ENCODE data around the gene PHACTR1. TPM values are rescaled to one million over a fixed set of nuclear protein-coding genes. Genes with fewer than 3 reads are reported as not detected.

Gene PHACTR1
- total RNA-seq, 1 donor from 2014 or later: 0.49 TPM

DNA sequence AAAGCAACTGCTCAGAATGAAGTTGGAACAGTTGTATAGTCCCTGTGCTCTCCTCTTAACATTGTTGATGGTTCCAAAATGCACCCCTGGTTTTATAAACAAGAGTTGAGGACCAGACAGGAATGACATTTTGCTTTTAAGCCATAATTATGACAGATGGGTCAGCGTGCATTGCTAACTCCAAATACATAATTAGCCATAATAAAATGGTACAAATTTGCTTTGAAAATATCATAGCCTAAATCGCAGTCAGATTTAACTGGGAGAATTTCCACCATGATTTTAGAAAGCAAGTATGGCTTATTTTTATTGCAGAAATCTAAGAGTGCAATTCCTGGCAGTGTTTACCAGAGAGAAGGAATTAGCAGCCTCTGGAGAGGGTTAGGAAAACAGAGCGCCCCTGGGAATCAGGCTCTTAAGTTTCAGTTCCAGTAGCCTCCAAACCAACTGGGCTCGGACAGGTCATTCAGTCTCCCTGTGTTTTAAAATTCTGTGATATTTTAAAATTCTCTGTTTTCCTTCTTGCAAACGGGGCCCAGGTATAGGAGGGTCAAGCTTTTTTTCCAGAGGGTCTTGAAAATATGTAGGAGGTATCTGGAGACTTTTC lies 309.4 kb downstream of the PHACTR1 start:
- H3K27me3 ChIP-seq: no peaks in the 10 kb centered on the region
- no peak overlapping the region for H3K4me3 ChIP-seq
- H3K27ac ChIP-seq: no peak overlapping the region
- intact Hi-C loops (cut with DNase I): no loop called here
- no peaks in the 10 kb centered on the region for H3K36me3 ChIP-seq
- DNase-seq (ENCODE audit: extremely low spot score in 2 of 2): no peak
- no peak for TF ChIP-seq POLR2A (IDR thresholded peaks at IDR 0.05)
- TF ChIP-seq, protein P1, sequence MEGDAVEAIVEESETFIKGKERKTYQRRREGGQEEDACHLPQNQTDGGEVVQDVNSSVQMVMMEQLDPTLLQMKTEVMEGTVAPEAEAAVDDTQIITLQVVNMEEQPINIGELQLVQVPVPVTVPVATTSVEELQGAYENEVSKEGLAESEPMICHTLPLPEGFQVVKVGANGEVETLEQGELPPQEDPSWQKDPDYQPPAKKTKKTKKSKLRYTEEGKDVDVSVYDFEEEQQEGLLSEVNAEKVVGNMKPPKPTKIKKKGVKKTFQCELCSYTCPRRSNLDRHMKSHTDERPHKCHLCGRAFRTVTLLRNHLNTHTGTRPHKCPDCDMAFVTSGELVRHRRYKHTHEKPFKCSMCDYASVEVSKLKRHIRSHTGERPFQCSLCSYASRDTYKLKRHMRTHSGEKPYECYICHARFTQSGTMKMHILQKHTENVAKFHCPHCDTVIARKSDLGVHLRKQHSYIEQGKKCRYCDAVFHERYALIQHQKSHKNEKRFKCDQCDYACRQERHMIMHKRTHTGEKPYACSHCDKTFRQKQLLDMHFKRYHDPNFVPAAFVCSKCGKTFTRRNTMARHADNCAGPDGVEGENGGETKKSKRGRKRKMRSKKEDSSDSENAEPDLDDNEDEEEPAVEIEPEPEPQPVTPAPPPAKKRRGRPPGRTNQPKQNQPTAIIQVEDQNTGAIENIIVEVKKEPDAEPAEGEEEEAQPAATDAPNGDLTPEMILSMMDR (IDR thresholded peaks at IDR 0.05): no peak
- no peak for TF ChIP-seq POLR2AphosphoS5 (IDR thresholded peaks at IDR 0.05; ENCODE audit: insufficient read depth in 1 of 2, low read depth in 1 of 2)
- H3K4me1 ChIP-seq: no peaks in the 10 kb centered on the region
- no peaks in the 10 kb centered on the region for H3K9me3 ChIP-seq

DNA sequence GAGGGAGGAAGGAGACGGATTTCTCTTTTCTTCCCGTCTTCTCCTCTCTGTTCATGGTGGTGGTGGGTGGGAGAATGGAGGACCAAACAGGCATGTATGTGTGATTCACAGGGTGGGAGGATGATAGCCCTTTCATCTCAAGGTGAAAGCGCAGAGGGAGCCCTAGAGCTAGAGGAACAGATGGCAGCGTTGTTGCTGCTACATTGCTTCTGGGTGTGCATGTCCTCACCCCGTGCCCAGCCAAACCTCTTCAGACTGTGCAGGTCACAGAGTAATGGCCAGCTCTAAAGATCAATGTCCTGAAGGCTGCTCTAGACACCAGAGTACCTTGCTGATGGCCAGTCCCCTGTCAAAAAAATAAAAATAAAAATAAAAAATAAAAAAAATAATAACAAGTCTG lies 310.0 kb downstream of the PHACTR1 start:
- H3K4me3 ChIP-seq: no peak overlapping the region
- TF ChIP-seq, protein P1 (IDR thresholded peaks at IDR 0.05): no peak
- TF ChIP-seq POLR2AphosphoS5 (IDR thresholded peaks at IDR 0.05; ENCODE audit: insufficient read depth in 1 of 2, low read depth in 1 of 2): no peak
- TF ChIP-seq POLR2A (IDR thresholded peaks at IDR 0.05): no peak
- intact Hi-C loops (cut with DNase I): no loop called here

DNA sequence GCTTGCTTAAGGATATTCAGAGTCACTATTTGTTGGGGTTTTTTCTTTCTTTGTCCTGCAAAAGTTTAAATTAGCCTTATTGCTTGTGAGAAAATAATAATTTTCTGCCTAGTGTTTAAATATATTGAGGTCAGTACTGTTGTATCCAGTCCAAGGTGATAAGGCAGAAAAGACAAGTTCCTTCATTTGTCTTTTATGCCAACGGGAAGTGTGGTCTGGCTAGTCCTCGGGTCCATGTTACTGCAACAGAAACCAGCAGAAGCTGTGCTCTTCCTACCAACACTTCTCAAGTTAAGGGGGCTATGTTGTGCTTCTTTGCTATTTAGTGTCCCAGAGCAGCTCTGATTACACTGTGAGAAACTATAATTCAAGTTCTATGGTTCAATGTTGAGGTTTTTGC lies 310.6 kb downstream of the PHACTR1 start:
- H3K27me3 ChIP-seq: no peaks in the 10 kb centered on the region
- H3K4me1 ChIP-seq: no peaks in the 10 kb centered on the region
- DNase-seq (ENCODE audit: extremely low spot score in 2 of 2): no peak
- H3K9me3 ChIP-seq: no peaks in the 10 kb centered on the region
- no peaks in the 10 kb centered on the region for H3K36me3 ChIP-seq
- H3K27ac ChIP-seq: no peak overlapping the region
- H3K4me3 ChIP-seq: no peak overlapping the region
- intact Hi-C loops (cut with DNase I): no loop called here
- TF ChIP-seq POLR2AphosphoS5 (IDR thresholded peaks at IDR 0.05; ENCODE audit: insufficient read depth in 1 of 2, low read depth in 1 of 2) (no peak), POLR2A (IDR thresholded peaks at IDR 0.05) (no peak)
- TF ChIP-seq, protein P1 (IDR thresholded peaks at IDR 0.05): no peak

More for the DNA sequence above, 310.0 kb downstream of the PHACTR1 start:
- H3K27me3 ChIP-seq: no peaks in the 10 kb centered on the region
- no peaks in the 10 kb centered on the region for H3K9me3 ChIP-seq
- no peak overlapping the region for H3K27ac ChIP-seq
- DNase-seq (ENCODE audit: extremely low spot score in 2 of 2): no peak
- no peaks in the 10 kb centered on the region for H3K4me1 ChIP-seq
- H3K36me3 ChIP-seq: no peaks in the 10 kb centered on the region

DNA sequence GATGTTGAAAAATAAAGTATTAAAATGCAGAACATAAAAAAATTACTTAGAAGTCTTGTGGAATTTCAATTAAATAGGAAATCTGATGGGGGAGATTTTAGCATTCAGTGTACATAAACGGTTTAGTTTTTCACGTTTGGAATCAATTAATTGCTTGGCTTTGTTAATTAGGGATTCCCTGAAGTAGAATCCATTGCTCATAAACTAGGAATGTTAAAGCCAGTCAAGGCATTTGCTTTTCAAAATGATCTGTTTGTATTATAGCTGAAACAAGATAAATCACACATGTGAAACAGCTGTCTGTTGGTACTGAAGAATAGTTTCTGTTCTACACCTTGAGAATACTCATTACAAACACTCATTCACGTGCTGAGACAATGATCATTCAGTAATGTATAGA lies 313.8 kb downstream of the PHACTR1 start:
- Histone ChIP-seq H3K36me3 (no peaks in the 10 kb centered on the region), H3K4me3 (no peak overlapping the region), H3K9me3 (no peaks in the 10 kb centered on the region), H3K4me1 (no peaks in the 10 kb centered on the region), H3K27me3 (no peaks in the 10 kb centered on the region), H3K27ac (no peak overlapping the region)
- no peak for DNase-seq (ENCODE audit: extremely low spot score in 2 of 2)
- intact Hi-C loops (cut with DNase I): no loop called here
- TF ChIP-seq POLR2AphosphoS5 (IDR thresholded peaks at IDR 0.05; ENCODE audit: insufficient read depth in 1 of 2, low read depth in 1 of 2) (no peak), POLR2A (IDR thresholded peaks at IDR 0.05) (no peak)
- TF ChIP-seq, protein P1 (IDR thresholded peaks at IDR 0.05): no peak

DNA sequence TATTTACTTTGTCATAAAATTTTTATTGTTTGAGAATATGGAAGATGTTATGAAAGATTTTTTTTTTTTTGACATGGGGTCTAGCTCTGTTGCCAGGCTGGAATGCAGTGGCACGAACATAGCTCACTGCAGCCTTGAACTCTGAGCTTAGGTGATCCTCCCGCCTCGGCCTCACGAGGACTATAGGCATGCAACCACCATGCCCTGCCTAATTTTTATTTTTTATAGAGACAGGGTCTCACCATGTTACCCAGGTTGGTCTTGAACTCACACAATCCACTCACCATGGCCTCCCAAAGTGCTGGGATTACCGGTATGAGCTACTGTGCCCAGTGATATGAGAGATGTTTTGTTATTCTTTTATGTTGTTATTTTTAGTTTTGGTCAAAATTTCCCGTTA lies 316.0 kb downstream of the PHACTR1 start:
- no peaks in the 10 kb centered on the region for H3K9me3 ChIP-seq
- DNase-seq (ENCODE audit: extremely low spot score in 2 of 2): no peak
- no peaks in the 10 kb centered on the region for H3K4me1 ChIP-seq
- TF ChIP-seq, protein P1 (IDR thresholded peaks at IDR 0.05): no peak
- H3K27ac ChIP-seq: no peak overlapping the region
- H3K27me3 ChIP-seq: no peaks in the 10 kb centered on the region
- no peak overlapping the region for H3K4me3 ChIP-seq
- H3K36me3 ChIP-seq: no peaks in the 10 kb centered on the region
- intact Hi-C loops (cut with DNase I): no loop called here
